HUDEP-2 (cell line): ENCODE data around the gene APBA2.

ENCODE experiments used
- DNase-seq, 76 experiments: peaks; one replicate each; lab custom pipeline; 2025; ENCODE audit not compliant: unreplicated experiment in 76 of 76; lab: John Stamatoyannopoulos, UW

APBA2 gene

DNA sequence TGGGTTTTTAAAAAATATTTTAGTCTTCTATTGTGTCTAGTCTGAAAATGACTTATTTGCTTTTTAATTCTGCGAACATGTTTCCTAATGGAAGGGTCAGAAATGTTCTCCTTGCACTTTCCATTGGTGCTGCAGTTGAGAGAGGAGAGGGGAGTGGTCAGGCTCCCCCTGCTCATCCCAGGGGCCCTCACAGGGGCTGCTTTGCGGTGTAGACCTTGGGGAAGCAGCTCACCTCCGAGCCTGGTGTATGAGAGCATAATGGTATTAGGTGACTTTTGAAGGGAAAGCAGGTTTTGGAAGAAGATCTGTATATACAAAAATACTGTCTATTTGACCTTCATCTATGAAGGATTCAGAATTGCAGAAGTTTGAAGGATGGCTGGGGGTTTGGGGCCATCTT is 28.3 kb downstream of the APBA2 start:
- DNase-seq = no peak

DNA sequence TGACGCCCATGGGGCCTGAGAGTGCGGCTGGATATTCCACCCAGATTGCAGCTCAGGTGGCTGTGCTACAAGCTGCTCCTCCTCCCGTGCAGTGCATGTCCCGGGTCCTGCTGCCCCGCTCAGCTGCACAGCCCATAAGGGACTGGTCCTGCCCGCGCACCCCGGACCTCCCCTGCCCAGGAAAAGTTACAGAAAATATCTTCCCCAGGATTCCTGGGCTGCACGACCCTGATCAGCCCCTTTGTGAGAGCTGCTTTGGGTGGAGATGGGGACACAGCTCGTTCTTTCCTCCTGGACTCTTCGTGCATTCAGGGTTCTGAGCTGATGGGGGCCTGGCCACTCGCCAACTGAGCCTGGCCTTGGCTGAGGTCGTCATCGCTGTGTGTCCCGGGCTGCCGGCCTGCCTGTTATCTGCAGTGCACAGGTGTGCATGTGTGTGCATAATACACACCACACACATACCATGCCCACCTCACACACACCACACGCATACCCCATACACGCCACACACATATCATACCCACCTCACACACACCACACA is 28.8 kb downstream of the APBA2 start:
- no peak for DNase-seq

DNA sequence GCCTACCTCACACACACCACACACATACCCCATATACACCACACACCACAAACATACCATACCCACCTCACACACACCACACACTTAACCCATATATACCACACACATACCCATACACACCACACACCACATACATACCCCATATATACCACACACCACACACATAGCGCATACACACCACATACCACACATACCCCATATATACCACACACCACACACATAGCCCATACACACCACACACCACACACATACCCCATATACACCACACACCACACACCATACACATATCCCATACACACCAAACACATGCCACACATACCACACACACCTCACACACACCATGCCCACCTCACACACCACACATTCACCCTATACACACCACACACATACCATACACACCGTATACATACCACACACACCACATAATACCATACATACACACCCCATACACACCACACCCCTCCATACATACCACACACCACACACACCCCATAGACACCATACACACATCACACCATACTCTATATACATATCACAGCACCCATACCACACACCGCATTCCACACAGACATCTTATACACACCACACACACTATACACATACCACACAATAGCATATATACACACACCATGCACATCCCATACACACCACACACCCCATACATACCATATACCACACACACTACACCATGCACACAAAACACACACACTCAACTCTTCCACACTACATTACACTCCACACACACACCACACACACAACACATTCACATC is 29.5 kb downstream of the APBA2 start:
- DNase-seq = no peak

GRCh38 chr15:28915935-28916334 is 30.2 kb downstream of the APBA2 start:
- DNase-seq = no peak

- no peak for DNase-seq
These were observed 32.0 kb downstream of the APBA2 start for GRCh38 chr15:28917791-28918140.

DNA sequence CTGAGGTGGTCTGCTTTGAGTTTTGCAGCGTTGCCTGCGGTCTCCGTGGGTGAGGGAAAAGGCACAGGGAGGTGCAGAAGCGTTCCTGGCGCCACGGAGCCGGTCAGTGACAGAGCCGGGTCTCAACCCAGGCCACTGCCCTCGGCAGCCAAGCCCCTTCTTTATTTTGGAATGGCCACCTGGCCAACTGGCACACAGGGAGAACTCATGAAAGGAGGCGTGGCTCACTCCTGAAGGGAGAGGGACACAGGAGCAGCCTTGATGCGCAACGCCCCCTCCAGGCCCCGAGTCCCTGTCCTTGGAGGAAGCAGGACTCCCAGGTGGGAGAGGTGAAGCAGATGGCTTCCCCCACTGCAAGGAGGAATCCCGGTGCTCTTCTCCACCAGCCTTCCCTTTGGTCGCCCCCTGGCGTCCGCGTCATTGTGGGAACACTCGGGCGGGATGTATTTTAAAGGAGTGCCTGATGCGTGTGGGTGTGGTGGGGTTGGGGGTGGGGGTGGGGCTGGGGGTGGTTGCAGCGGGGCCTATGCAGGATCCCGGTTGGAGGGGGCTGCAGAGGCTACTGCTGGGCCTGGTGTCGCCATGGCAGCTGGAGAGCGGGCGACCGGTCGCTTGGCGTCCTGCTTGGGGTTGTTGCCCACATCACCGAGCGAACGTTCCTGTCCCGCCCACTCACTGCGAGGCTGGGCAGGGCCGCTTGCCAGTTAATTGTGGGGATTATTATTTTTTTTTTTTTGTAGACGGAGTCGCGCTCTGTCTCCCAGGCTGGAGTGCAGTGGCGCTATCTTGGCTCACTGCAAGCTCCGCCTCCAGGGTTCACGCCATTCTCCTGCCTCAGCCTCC is 32.6 kb downstream of the APBA2 start:
- no peak for DNase-seq

- DNase-seq = no peak
These were observed 33.4 kb downstream of the APBA2 start for GRCh38 chr15:28919201-28919635.

GRCh38 chr15:28919679-28920655 is 34.2 kb downstream of the APBA2 start:
- DNase-seq = no peak

- DNase-seq = no peak
These were observed 35.1 kb downstream of the APBA2 start for GRCh38 chr15:28920781-28921331.

DNA sequence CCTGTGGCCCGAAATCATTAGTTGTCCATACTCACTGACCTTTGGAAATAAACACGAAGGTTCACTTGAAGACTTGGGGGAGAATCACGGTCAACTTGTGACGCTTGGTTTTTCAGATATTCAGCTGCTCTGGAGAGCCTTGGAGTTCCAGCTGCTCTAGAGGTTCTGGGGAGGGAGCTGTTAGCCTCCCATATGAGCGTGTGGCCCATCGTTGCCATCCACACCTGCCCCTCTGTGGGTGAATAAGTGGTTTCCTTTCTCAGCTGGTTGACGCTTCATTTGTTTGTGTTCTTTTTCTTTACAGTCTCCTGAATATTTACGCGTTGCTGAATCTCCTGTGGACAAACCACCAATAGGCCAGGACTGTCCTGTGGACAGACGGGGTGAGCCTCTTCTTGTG is 35.6 kb downstream of the APBA2 start:
- DNase-seq = no peak

DNA sequence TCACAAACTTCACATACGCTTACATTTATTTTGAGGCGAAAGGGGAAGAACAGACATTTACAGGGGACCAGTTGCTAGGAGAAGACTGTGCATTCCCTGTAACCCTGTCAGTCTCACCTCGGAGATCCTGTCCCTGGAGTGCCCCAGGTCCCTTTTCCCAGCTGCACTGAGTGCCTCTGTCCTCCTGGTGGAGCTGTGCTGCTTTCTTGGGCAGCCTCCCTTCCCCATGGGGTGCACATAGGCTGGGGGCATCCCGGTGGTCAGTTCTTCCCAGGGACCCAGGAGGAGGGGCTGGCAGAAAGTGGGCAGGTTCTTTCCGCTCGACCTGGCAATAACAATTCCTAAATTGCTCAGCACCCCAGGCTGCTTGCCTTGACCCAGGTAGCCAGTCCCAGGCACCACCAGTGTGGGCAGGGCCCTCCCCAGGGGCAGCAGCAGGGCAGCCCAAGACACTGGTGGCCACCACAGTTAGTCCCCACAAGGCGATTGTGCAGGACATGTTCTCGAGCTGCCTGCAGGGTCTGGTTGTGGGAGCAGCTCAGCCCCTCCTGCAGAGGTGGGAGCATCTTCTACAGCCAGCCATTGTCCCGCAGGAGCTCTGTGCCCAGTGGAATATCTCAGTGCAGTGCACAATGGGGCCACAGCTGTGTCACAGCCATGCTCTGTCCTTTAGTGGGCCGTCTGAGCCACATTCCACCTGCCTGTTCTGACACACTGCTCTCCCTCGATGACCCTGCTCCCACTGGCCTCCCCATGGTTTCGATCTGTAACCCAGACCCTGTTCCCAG is 36.3 kb downstream of the APBA2 start:
- no peak for DNase-seq

DNA sequence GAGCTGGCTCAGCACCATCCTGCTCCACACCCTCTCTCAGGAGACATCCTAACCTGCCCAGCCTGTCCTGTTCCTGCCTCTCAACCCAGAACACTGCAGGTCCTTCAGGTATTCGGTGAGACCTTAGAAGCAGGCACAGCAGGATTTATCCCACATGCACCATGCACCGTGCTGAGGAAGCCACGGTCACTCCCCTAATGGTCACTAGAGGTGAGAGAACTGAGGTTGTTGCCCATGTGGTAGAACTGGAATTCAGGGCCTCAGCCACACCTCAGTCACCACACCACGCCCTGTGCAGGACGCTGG is 36.9 kb downstream of the APBA2 start:
- no peak for DNase-seq

GRCh38 chr15:28923726-28924280 is 38.0 kb downstream of the APBA2 start:
- DNase-seq = no peak

DNA sequence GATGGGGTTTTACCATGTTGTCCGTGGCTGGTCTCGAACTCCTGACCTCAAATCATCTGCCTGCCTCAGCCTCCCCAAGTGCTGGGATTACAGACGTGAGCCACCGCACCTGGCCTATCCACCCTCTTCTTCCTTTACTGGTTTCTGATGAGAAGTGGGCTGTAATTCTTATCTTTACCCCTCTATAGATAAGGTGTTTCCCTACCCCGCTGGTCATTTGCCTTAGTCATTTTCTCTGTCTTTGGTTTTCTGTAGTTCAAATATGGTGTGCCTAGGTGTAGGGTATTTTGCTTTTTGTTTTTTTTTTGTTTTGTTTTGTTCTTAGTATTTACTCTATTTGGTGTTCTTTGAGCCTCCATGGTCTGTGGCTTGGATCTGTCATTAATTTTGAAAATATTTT is 41.3 kb downstream of the APBA2 start:
- DNase-seq = no peak

DNA sequence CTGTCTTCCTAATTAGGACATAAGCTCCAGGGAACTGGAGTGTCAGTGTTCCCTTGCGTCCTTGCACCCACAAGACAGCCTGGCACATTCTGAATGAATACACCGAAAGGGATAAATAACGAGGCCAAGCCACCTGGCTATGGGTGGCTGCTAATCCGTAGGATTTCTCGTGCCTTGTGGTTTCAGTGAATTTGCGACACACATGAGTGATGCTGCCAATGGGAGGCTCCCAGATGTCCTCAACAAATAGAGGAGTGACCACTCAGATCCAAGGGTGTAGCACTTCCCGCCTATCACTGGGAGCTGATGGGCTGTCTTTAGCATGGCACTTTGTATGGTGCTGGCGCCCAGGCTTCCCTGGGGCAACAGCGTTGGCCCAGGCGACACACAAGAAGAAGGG is 43.4 kb downstream of the APBA2 start:
- no peak for DNase-seq

DNA sequence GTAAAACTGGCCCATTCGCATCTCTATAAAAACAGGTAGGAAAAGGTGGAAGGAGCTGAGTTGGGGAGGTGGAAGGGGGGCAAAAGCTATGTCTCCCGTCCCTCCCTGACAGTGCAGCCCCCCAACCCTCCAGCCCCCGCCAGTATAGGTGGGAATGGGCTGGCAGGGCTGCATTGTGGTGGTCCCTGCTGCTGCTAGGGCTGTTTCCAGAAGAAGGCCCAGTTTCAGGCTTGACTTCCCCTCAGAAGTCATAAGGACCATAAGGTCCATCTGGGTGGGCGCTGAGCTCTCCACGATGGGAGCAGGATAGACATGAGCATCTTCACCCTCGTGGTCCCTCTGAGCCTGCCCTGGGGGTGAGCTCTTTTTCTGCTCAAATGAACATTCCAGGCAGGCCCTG is 44.2 kb downstream of the APBA2 start:
- DNase-seq = no peak

DNA sequence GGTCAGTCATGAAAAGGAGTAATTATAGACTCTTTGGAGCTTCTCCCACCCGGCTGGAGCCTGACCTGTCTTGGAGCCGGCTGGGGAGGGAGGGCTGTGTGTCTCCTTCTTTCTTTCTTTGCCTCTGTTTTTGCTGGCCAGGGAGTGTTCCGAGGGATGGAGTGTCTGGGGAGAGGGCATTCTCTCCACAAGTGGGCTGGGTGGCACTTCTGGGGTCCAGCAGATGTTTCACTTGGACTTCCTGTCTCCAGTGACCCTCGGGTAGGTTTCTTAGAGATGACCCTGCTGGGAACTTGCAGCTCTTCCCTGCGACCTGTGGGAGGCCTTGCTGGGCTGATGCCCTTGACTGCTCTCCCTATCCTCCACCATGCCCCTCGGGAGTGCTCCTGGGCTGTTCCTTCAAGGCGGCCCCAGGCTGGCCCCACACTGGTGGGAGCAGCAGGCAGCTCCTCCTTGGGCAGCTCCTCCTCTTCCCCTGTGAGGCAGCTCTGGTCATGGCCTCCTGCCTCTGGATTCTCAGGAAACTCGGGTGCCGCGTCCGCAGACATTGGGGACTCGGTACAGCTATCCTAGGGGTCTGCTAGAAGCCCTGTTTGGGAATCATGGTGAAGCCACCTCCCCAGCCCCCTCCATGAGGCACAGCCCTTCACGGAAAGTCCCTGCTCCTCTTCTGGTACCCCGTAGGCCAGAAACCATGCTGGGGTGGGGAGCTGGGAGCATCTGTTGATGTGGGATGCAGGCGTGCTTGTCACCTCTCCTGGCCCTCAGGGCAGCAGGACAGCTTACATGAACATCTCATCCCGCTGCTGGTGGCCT is 44.9 kb downstream of the APBA2 start:
- DNase-seq = no peak

DNA sequence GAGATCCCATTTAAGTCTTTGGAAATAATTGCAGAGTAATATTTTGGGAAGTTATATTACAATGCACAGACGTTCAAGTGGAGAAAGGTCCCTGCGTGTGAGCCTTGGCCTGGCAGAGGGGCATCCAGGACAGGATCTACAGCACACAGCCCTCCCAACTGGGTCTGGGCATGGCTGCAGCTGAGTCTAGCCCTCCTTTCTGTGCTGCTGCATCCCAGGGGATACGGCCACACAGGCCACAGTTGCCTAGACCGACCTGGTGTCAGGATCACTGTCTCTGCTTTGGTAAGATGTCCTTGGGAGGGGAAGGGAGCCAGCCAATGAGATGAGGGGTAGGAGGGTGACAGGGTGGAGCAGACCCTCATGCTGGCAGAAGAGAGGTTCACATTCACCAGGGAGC is 46.1 kb downstream of the APBA2 start:
- no peak for DNase-seq

GRCh38 chr15:28932361-28932760 is 46.6 kb downstream of the APBA2 start:
- DNase-seq = no peak
